Putamen (tissue), 1 donor: ENCODE data around the gene NELFE.
"Not testable (repeated sequence)": the region's sequence is repeated elsewhere in the genome, so short reads cannot be mapped to it uniquely, and the experiment has no call there.

ENCODE experiments used
- DNase-seq: peaks from one replicate; pipeline ENCODE4 v3.0.0-alpha.2; 2016; ENCODE audit warnings: low spot score

Gene NELFE

DNA sequence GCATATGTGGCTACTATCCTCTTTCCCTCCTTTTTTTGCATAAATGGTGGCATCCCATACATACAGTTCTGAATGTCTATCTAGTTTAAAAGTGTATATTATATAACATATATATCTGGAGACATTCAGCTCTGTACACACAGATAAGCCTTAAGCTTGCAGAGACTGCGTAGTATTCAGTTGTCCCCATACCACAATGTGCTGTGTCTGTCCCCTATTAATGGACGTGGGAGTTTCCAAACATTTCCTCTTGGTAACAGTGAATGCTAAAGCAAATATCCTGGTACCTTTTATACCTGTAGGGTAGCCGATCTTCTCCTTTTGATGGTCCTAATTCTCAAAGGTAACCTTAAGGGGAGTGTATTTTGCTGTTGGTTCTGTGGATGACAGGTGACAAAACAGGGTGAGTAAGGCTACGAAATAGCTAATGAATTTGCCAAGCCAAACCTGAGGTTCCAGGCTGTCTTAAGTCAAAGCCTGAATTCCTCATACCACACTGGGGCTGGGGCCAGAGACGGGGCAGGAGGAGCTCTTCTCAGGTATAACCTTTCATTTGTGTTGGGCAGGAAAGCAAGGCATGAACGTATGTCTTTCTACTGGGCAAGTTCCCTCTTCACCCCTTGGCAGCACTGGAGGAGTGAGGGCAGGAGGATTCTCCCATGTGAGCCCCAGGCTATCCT is 39.0 kb downstream of the NELFE start:
- no peak for DNase-seq

DNA sequence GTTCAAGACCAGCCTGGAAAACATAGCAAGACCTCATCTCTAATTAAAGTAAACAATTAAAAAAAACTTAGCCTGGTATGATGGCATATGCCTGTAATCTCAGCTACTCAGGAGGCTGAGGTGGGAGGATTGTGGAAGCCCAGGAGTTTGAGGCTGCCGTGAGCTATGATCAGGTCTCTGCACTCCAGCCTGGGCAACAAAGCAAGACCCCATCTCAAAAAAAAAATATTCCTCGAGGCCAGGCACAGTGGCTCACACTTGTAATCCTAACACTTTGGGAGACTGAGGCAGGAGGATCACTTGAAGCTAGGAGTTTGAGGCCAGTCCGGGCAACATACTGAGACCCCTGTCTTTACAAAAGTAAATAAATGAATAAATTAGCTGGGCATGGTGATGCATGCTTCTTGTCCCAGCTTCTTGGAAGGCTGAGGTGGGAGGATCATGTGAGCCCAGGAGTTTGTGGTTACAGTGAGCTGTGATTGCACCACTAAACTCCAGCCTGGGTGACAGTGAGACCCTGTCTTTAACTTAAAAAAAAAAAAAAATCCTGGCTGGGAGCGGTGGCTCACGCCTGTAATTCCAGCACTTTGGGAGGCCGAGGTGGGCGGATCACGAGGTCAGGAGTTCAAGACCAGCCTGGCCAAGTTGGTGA is 40.6 kb downstream of the NELFE start:
- no peak for DNase-seq

DNA sequence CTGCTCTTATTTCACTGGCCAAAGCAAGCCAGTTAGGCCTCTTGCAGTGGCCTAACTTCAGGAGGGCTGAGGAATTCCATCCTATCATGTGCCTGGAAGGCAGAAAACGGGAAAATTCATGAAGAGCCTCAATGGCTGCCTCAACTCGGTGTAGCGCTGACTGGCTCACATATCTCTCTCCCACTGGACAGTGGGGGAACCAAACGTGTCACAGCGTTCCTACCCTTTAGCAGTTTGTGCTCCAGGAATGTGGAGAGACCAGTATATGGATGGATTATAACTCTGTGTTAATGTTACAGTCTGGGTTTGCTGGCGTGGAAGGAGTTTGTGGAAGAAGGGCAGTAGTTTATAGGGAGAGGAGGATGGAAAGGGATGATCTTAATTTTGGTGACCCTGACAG is 43.0 kb downstream of the NELFE start:
- DNase-seq, result no peak

DNA sequence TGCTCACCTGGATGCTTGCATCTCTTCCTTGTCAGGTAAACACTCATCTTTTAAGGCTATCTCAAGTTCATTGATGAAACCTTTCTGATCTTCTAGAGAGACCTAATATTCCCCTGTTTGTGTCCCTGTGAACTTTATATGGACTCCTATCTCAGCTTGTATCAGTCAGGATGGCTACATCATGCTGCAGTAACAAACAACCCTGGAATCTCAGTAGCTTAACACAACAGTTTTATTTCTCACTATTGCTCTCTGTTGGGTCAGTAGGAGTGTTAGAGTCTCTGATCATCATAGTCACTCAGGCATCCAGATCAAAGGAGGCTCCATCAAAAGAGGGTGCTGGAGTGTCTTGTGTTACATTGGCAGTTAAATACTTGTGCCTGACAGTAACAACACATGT is 43.4 kb downstream of the NELFE start:
- DNase-seq, result no peak

DNA sequence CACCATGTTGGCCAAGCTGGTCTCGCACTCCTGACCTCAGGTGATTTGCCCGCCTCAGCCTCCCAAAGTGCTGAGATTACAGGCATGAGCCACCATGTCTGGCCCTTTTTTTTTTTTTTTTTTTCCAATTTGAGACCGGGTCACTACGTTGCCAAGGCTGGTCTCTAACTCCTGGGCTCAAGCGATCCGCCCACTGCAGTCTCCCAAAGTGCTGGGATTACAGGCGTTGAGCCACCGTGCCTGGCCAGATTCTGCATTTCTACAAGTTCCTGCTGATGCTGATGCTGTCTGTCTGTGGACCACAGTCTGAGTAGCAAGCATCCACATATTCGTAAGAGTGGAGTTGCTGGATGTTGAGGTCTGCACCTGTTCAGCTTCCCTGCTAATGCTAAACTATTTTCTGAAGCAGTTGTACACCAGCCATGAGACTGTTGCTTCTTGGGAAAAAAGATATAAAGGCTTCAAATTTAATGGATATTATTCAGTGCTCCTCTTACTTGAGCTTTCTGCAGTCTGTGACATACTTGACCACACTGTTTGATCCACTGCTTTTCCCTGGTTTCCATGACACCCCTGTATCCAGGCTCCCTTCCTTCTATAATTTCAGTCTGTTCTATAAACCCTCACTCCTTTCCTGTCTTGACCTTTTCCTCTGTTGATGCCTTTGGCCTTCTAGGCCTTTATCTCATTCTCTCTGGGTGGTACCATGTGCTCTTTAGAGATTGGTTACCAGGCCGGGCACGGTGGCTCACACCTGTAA is 46.8 kb downstream of the NELFE start:
- no peak for DNase-seq

DNA sequence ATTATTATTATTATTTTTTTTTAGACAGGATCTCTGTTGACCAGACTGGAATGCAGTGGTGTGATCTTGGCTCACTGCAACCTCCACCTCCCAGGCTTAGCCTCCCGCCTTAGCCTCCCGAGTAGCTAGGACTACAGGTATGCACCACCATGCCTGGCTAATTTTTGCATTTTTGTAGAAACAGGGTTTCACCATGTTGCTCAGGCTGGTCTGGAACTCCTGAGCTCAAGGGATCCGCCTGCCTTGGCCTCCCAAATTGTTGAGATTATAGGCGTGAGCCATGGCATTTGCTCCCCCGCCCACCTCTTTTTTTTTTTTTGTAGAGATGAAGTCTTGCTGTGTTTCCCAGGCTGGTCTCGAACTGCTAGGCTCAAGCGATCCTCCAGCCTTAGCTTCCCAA is 49.5 kb downstream of the NELFE start:
- not testable (repeated sequence) for DNase-seq

DNA sequence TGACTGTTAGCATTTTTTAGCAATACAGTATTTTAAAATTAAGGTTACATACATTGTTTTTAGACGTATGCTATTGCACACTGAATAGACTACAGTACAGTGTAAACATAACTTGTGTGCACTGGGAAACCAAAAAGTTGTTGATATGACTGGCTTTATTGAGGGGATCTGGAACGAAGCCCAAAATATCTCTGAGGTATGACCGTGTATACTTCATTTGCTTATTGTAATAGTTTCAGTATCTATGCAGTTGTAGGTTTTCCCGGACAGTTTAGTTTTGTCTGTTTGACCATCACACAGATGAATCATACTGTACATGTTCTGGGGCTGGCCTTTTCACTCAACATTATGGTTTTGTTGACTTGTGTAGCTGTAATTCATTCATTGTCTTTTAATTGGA is 50.0 kb downstream of the NELFE start:
- no peak for DNase-seq

DNA sequence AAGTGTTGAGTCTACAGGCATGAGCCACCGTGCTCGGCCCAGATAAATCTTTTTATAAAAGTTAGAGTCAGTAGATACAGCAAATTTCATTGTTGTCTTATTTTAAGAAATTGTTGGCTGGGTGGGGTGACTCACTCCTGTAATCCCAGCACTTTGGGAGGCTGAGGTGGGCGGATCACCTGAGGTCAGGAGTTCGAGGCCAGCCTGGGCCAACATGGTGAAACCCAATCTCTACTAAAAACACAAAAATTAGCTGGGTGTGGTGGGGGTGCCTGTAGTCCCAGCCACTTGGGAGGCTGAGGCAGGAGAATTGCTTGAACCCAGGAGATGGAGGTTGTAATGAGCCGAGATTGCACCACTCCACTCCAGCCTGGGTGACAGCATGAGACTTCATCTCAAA is 50.5 kb downstream of the NELFE start:
- not testable (repeated sequence) for DNase-seq

DNA sequence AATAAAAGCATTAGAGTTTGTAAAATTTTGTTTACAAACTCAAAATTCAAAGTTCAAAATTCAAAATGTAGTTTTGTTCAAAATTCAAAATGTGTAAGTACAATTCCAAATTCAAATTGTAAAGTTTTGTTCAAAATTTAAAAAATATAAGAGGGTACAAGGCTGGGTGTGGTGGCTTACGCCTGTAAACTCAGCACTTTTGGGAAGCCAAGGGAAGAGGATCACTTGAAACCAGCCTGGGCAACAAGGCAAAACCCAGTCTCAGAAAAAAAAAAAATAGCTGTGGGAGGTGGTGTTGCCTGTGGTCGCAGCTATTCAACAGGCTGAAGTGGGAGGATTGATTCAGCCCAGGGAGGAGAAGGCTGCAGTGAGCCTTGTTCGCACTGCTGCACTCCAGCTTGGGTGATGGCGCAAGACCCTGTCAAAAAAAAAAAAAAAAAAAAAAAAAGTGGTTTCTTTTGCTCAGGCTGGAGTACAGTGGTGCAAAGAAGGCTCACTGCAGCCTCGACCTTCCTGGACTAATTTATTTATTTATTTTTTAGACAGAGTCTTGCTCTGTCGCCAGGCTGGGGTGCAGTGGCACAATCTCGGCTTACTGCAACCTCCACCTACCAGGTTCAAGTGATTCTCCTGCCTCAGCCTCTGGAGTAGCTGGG is 51.5 kb downstream of the NELFE start:
- no peak for DNase-seq

DNA sequence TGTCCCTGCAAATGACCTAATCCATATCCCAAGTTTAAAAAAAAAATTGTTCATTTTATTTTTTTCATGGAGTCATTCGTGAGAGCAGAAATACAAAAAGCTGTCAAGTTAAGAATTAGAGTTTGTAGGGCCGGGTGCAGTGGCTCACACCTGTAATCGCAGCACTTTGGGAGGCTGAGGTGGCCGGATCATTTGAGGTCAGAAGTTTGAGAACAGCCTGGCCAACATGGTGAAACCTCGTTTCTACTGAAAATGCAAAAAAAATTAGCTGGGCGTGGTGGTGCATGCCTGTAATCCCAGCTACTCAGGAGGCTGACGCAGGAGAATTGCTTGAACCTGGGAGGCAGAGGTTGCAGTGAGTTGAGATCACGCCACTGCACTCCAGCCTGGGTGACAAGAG is 52.0 kb downstream of the NELFE start:
- not testable (repeated sequence) for DNase-seq

DNA sequence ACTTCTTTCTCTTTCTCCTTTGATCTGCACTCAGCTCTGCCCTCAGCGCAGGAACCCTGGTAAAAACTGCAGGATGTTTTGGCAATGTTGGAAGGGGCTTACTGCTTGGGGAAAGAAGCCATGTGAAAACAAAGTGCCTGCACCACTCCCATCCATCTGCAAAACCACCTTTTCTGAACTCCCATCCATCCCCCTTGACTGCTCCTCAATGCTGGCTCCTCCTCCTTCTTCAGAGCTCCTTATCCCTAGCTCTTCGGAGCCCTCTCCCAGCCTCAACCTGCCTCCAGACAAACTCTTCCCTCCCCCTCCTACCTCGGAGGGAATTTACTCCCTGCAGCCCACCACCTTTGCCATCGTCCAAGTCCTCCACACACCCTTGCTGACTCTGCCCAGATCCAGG is 52.6 kb downstream of the NELFE start:
- no peak for DNase-seq

DNA sequence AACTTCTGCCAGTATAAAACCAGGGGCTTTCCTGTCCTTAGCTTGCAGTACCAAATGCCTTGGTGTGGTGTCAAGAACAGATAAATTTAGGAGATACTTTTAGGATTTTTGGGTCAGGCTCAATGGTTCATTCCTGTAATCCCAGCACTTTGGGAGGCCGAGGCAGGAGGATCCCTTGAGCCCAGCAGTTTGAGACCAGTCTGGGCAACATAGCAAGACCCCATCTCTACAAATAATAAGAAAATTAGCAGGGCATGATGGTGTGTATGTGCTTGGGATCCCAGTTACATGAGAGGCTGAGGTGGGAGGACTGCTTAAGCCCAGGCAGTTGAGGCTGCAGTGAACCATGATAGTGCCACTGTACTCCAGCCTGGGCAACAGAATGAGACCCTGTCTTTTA is 53.7 kb downstream of the NELFE start:
- DNase-seq, result no peak

DNA sequence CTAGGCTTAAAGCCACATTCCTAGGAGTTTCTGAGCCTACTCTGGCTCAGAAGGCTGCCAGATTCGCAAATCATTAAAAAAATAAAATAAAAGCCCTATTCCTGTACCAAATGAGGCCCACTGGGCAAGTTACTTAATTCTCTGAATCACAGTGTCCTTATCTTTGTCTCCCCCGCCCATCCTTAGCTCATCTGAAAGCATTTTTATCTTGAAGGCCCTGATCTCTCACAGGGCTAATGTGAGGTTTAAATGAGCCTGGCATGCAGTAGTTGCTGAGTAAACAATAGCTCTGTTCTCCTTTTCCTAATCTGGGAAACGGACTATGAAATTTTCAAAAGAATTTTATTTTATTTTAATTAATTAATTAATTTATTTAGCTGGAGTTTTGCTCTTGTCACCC is 54.8 kb downstream of the NELFE start:
- DNase-seq, result no peak
